Small intestine (tissue), 7 donors: ENCODE measurements around the gene PBX4. TPM values are rescaled to one million over a fixed set of nuclear protein-coding genes. Genes with fewer than 3 reads are reported as not detected.

Experiments used
- DNase-seq, 2 donors: peaks; one replicate each; pipeline versions ENCODE4 v3.0.0 to v3.0.0-alpha.2; 2013
- FAIRE-seq: peaks from 2 replicates; lab custom pipeline; 2012; peaks lifted over from hg19 to GRCh38; lab: Jason Lieb, UNC
- H3K27ac ChIP-seq, 3 donors: one replicate each; pipeline ENCODE4 v1.5.1; 2013; ENCODE audit warnings: low read length in 2 of 3, mild to moderate bottlenecking in 2 of 3, control low read depth in 1 of 3, inconsistent platforms in 1 of 3, low read depth in 1 of 3, moderate library complexity in 1 of 3
- H3K27me3 ChIP-seq, 3 donors: one replicate each; pipeline ENCODE4 v1.6.1; 2013; ENCODE audit warnings: low read length in 3 of 3, inconsistent platforms in 1 of 3; ENCODE audit not compliant: control insufficient read depth in 3 of 3, insufficient read depth in 3 of 3
- H3K36me3 ChIP-seq, 3 donors: one replicate each; pipeline ENCODE4 v1.6.1; 2013; ENCODE audit warnings: low read length in 3 of 3, inconsistent platforms in 1 of 3, low read depth in 1 of 3, mild to moderate bottlenecking in 1 of 3, moderate library complexity in 1 of 3; ENCODE audit not compliant: control insufficient read depth in 3 of 3, insufficient read depth in 2 of 3
- H3K4me1 ChIP-seq, 3 donors: one replicate each; pipeline ENCODE4 v1.6.1; 2013; ENCODE audit warnings: low read length in 2 of 3, inconsistent platforms in 1 of 3, low read depth in 1 of 3, mild to moderate bottlenecking in 1 of 3, moderate library complexity in 1 of 3; ENCODE audit not compliant: control insufficient read depth in 3 of 3, insufficient read depth in 2 of 3
- H3K4me3 ChIP-seq, 3 donors: one replicate each; pipeline ENCODE4 v1.5.1; 2013; ENCODE audit warnings: low read length in 3 of 3, control low read depth in 1 of 3, inconsistent platforms in 1 of 3, low read depth in 1 of 3, mild to moderate bottlenecking in 1 of 3, moderate library complexity in 1 of 3
- H3K9me3 ChIP-seq, 2 donors: one replicate each; pipeline ENCODE4 v1.6.1; 2013; ENCODE audit warnings: low read depth in 1 of 2, low read length in 1 of 2; ENCODE audit not compliant: control insufficient read depth in 2 of 2, insufficient read depth in 1 of 2
- WGBS, 3 donors: extraction: QIAGEN DNeasy Blood & Tissue Kit; methylation state at CpG; one replicate each; pipeline ENCODE4 v1.1.7; 2013; 5-methylcytosine and 5-hydroxymethylcytosine counted together
- polyA plus RNA-seq, 4 donors: library from polyadenylated mRNA; stranded (reverse) in 3 of 4; unstranded in 1 of 4; fragments of 200-250 nt in 3 of 4; fragments of 120-200 nt in 1 of 4; gene quantifications; one replicate each; pipeline versions ENCODE4 v1.2.1 to v1.2.3, GENCODE V29; 2013
- donor health status: healthy with polysubstance abuse.
- donor health status: control.
- donor health status: control.
- donor health status: Bipolar disorder and iron deficiency.
- donor health status: healthy.

The PBX4 gene
- polyA plus RNA-seq, 4 donors: 0.81 to 2.5 (median 1.4) TPM

DNA sequence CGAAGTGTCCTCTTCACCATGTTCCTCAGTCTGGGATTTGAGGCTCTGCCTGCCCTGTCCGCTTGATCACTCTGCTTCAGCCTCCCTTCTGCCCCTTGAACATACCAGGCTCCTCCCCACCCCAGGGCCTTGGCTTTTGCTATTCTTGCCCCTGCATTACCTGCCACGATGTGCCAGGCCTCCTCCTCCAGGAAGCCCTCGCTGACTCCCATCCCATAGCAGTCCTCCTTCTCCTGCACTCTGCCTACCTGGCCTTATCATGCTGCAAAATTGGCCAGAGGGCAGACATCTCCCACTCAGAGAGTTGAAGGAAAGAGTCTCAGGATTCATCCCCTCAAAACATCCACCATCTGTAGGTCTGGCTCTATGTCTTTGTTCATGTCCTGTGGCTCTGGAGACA lies 87.6 kb downstream of the PBX4 start:
- no peak overlapping the region for H3K27ac ChIP-seq
- H3K9me3 ChIP-seq: no peaks in the 10 kb centered on the region
- 82 to 88% (median 86%) methylated on average over 4 of the region's 4 CpGs for WGBS, 3 donors
- FAIRE-seq: no peak
- no peak overlapping the region for H3K4me3 ChIP-seq
- H3K36me3 ChIP-seq: peaks cover 0 to 40% (median 0%) of the 10 kb centered on the region in 3 donors
- no peaks in the 10 kb centered on the region for H3K27me3 ChIP-seq
- DNase-seq: no peak
- H3K4me1 ChIP-seq: peaks cover 0 to 3% (median 0%) of the 10 kb centered on the region in 3 donors

DNA sequence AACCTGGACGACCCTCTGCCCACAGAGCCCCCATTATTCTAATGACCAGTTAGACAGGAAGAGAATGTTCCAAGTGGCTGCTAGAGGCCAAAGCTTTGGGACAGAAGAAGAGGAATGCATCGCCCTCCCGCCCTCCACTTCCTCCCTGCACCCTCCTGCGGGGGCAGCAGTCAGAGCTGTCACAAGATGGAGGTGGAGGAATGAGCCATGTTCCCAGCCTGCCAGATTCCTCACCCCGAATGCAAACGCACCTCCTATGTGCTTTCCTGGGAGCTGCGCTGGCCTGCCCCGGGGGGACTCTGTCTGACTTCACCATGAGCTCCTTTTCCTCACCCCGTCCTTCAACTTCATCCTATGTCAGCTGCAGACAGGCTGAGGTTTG lies 88.1 kb downstream of the PBX4 start:
- DNase-seq (no peak), FAIRE-seq (no peak)
- H3K9me3 ChIP-seq: no peaks in the 10 kb centered on the region
- H3K27me3 ChIP-seq: no peaks in the 10 kb centered on the region
- peaks cover 0 to 45% (median 0%) of the 10 kb centered on the region in 3 donors for H3K36me3 ChIP-seq
- H3K4me3 ChIP-seq: no peak overlapping the region
- H3K27ac ChIP-seq: no peak overlapping the region
- peaks cover 0 to 3% (median 0%) of the 10 kb centered on the region in 3 donors for H3K4me1 ChIP-seq
- WGBS, 3 donors: 60 to 76% (median 61%) methylated on average over 9 of the region's 9 CpGs

DNA sequence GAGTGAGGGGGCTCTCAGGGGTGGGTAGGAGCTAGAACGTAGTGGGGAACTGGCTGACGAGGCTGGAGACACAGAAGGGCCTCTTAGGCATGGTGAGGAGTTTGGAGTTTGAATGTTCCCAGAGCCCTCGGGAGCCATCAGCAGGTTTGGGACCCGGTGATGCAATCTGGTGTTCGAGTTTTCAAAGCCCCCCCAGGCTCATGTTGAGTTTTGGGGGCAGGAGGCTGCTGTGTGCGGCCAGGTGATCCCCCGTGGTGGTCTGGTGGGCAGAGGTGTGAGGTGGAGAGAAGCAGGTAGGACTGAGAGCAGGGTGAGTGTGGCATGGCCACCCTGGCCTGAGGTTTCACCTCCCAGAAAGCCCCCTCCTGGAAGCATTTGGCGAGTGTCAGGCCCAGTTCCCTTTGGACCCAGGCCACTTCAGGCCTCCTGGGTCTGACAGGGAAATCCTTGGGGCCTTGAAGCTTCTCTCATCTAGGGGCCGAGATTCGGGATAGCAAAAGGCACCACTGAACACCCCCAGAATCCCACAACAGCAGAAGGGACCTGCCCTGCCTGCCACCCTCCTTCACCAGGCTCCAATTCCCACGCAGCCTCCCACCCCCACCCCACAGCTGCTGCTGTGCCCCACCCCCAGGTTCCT lies 88.6 kb downstream of the PBX4 start:
- WGBS, 3 donors: 75 to 78% (median 78%) methylated on average over 11 of the region's 11 CpGs
- Histone ChIP-seq H3K9me3 (no peaks in the 10 kb centered on the region), H3K27me3 (no peaks in the 10 kb centered on the region), H3K4me3 (no peak overlapping the region), H3K36me3 (peaks cover 0 to 50% (median 0%) of the 10 kb centered on the region in 3 donors), H3K27ac (no peak overlapping the region), H3K4me1 (peaks cover 0 to 3% (median 0%) of the 10 kb centered on the region in 3 donors)
- no peak for FAIRE-seq
- DNase-seq: no peak

DNA sequence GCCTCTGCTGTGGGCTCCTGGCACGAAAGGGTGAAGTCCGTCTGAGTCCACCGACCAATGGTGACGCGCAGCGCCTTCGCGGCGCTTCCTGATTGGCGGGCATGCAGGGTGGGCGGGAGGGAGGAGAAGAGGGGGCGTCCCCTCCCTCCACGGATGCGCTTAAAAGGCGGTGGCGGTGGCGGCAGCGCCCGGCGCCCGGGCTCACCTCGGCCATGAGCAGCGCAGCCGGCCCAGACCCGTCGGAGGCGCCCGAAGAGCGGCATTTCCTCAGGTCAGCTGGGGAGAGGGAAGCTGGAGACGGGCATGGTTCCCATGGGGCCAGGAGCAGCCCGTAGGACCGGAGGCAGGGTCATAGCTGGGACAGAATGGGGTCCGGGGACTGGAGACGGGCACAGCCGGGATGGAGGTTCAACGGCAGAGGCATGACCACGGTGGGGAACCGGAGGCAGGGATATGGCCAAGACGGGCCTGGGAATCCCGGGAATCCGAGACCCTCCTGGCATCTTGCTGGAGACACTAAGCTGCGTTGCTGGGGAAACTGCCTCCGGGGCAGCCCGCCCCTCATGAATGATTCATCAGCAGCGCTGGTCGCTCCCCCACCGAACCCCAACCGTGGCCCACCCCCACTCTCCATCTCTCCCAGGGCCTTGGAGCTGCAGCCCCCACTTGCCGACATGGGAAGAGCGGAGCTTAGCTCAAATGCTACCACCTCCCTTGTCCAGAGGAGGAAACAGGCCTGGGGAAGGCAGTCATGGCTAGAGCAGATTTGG lies 89.6 kb downstream of the PBX4 start, which contains the start of gene YJEFN3:
YJEFN3 (plus strand) TSS at position 191 of the 770 bp plus-strand sequence; CDS start at position 213, 22 bp downstream.
- WGBS, 3 donors: 67 to 87% (median 80%) methylated on average over 38 to 50 of the region's 50 CpGs
- no peaks in the 10 kb centered on the region for H3K27me3 ChIP-seq
- H3K9me3 ChIP-seq: no peaks in the 10 kb centered on the region
- H3K36me3 ChIP-seq: peaks cover 0 to 59% (median 0%) of the 10 kb centered on the region in 3 donors
- FAIRE-seq (no peak), DNase-seq (peak in 1 of 2 donors; percentile 48)
- H3K27ac ChIP-seq: no peak within 1 kb of the TSS
- H3K4me1 ChIP-seq: peaks cover 0 to 3% (median 0%) of the 10 kb centered on the region in 3 donors
- H3K4me3 ChIP-seq: no peak within 1 kb of the TSS

DNA sequence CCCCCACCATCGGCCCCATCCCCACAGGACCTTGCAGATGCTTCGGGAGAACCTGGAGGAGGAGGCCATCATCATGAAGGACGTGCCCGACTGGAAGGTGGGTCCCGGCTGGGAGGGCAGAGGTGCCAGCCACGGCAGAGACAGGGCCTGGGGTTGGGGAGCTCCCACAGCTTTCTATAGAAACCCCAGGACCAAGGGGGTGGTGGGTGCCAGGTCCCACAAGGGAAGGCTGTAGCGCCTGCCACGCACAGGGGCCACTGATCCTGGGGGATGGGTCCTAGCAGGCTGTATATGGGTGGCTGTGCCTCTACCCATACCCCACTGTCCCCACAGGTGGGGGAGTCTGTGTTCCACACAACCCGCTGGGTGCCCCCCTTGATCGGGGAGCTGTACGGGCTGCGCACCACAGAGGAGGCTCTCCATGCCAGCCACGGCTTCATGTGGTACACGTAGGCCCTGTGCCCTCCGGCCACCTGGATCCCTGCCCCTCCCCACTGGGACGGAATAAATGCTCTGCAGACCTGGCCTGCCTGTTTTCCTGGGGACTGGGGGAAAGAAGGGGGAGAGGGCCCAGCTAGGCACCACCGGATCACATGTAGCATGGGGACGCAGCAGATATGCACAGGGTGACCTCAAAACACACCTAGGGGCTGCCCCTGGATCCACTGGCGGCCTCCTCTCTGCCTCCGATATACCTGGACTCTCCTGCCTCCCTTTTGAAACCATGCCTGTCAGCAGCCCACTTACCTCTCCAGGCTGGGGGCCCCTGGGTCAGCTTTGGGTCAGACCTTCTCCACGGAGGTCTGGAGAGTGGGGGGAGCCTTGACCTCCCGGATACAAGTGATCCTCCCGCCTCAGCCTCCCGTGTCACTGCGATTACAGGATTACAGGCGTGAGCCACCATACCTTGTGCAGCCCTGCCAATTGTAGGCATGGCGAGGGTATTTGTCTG lies 90.5 kb downstream of the PBX4 start:
- no peak for DNase-seq
- H3K27me3 ChIP-seq: no peaks in the 10 kb centered on the region
- no peak for FAIRE-seq
- H3K27ac ChIP-seq: no peak overlapping the region
- 93 to 95% (median 94%) methylated on average over 26 to 27 of the region's 27 CpGs for WGBS, 3 donors
- H3K36me3 ChIP-seq: peaks cover 0 to 63% (median under 1%) of the 10 kb centered on the region in 3 donors
- H3K4me3 ChIP-seq: no peak overlapping the region
- no peaks in the 10 kb centered on the region for H3K9me3 ChIP-seq
- H3K4me1 ChIP-seq: peaks cover 0 to 3% (median 0%) of the 10 kb centered on the region in 3 donors

DNA sequence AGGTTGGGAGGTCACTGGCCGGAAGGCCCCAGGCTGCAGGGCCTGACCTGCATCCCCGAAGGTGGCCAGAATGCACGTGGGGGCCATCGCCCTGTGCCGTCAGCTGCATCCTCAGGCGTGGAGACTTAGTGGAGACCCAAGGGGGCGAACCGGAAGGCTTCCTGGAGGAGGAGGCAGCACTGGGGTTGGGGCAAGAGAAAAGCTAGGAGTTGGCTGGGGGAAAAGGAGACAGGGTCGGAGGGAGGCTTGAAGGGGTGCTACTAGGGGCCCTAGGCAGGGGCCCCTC lies 91.2 kb downstream of the PBX4 start:
- FAIRE-seq (no peak), DNase-seq (no peak)
- no peaks in the 10 kb centered on the region for H3K27me3 ChIP-seq
- H3K36me3 ChIP-seq: peaks cover 0 to 63% (median 3%) of the 10 kb centered on the region in 3 donors
- no peaks in the 10 kb centered on the region for H3K9me3 ChIP-seq
- H3K4me3 ChIP-seq: no peak overlapping the region
- no peak overlapping the region for H3K27ac ChIP-seq
- 94 to 96% (median 96%) methylated on average over 9 of the region's 9 CpGs for WGBS, 3 donors
- peaks cover 0 to under 1% (median 0%) of the 10 kb centered on the region in 3 donors for H3K4me1 ChIP-seq

DNA sequence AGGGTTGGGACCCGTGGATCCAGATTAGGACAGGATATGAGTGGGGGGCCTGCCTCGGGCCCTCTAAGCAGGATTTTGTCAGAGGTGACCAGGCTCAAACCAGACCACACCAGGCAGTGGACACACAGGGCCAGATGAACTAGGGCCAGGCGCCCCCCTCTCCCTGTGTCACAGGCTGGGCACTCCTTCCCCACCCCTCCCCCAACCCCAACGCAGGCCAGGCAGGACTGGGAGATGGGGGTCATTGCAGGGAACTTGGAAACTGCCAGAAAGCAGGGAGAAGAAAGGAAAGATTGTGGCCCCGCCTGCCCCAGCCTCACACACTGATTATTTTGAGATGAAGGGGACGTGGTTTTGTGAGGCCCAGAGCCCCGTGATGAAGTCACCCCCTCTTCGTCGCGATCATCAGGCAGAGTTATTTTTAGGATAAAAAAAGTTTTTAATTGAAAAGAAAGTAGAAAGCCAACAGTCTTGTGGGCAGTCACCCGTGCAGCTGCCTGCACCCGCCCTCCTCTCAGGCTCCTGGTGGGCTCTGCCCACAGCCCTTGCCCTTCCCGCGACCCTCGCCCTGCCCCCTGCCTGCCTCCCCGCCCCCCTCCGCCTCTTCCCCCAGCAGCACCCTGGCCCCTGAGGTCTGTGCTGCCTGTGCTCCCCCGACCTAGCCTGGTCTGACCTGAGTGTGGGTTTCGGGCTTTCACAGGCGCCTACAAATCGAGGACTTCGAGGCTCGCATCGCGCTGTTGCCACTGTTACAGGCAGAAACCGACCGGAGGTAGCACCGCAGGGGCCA lies 91.7 kb downstream of the PBX4 start:
- H3K36me3 ChIP-seq: peaks cover 0 to 63% (median 3%) of the 10 kb centered on the region in 3 donors
- no peaks in the 10 kb centered on the region for H3K27me3 ChIP-seq

More for the DNA sequence above, 91.7 kb downstream of the PBX4 start:
- DNase-seq (no peak), FAIRE-seq (no peak)
- WGBS, 3 donors: 84 to 90% (median 88%) methylated on average over 26 to 28 of the region's 28 CpGs
- no peaks in the 10 kb centered on the region for H3K4me1 ChIP-seq
- H3K9me3 ChIP-seq: no peaks in the 10 kb centered on the region
- no peak overlapping the region for H3K4me3 ChIP-seq
- H3K27ac ChIP-seq: no peak overlapping the region
